ENCODE results near the gene ASB8. TPM values are rescaled to one million over a fixed set of nuclear protein-coding genes. Genes with fewer than 3 reads are reported as not detected.

The ASB8 gene
- total and polyA plus RNA-seq, 2 of the 4 experiments (the other 2 are of a cell fraction): 22.9 to 26.7 TPM

DNA sequence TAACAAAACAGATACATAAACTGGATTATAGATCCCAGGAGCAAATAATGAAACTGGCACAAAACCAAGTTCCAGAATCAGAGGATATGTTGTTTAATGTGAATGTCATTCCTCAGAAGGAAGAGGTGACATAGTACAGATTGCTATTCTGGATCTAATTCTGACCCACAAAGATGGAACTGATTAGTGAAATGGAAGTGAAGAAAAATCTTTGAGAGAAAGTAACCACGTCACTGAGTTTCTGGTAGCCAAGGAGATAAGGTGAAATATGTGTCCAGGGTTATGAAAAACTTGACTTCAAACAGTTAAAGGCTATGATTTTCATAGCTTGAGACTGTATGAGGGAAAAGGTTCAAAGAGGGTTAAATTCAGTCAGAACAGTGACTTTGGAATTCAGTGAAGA is 37.5 kb upstream of the ASB8 start:
- ATAC-seq (ENCODE audit: low read depth): no peak
- no peak overlapping the region for H2AK5ac ChIP-seq (ENCODE audit: low read depth, low read length)
- H4K5ac ChIP-seq (ENCODE audit: low read depth, low read length): no peak overlapping the region
- no peak overlapping the region for H2BK120ac ChIP-seq (ENCODE audit: low read depth, low read length)
- BruUV-seq (replicated peaks): no TSS peak
- intact Hi-C loops (cut with micrococcal nuclease) (loop anchor here (5.0 kb wide), 2 partner anchors 158 to 618 kb away; partner anchors contain the start of gene ZNF641), dilution Hi-C loops (cut with HindIII; ENCODE audit: low sequenced_read_pairs, unreplicated experiment) (no loop called here), in situ Hi-C loops (cut with MboI; ENCODE audit: low sequenced_read_pairs) (no loop called here)
- peaks cover 5% of the 10 kb centered on the region; the same call in 1 of the 2 replicates for H3K4me1 ChIP-seq (ENCODE audit: control insufficient read depth, insufficient read depth, low read length)
- no peak overlapping the region for H4K91ac ChIP-seq (ENCODE audit: insufficient read depth, low read depth, low read length)
- H3K56ac ChIP-seq (ENCODE audit: extremely low read depth, insufficient read depth, low read length): no peak overlapping the region
- H4K20me1 ChIP-seq (ENCODE audit: insufficient read depth, low read length): no peaks in the 10 kb centered on the region
- ChIA-PET CTCF (interaction anchor here (0.6 kb wide), 1 partner anchor 423 kb away, joined by 3 read pairs; no protein-coding TSS in a partner anchor), POLR2A (ENCODE audit: unreplicated experiment) (no interaction called here)
- H3K4me3 ChIP-seq (ENCODE audit: insufficient read depth, low read depth, low read length): no peak overlapping the region
- H2BK15ac ChIP-seq (ENCODE audit: low read depth, low read length): no peak overlapping the region
- peaks cover 3% of the 10 kb centered on the region; the same call in 1 of the 2 replicates for H3K9me1 ChIP-seq (ENCODE audit: insufficient read depth, low read length)
- no peak for TF ChIP-seq MAZ (IDR thresholded peaks at IDR 0.05; ENCODE audit: borderline replicate concordance, low read depth, low read length)
- no peak for TF ChIP-seq RAD21 (IDR thresholded peaks at IDR 0.05; ENCODE audit: low read length)
- no peak for TF ChIP-seq BHLHE40 (IDR thresholded peaks at IDR 0.05; ENCODE audit: low read depth, low read length)
- TF ChIP-seq RFX5 (IDR thresholded peaks at IDR 0.05; ENCODE audit: low read depth, low read length): no peak
- TF ChIP-seq, protein P1, sequence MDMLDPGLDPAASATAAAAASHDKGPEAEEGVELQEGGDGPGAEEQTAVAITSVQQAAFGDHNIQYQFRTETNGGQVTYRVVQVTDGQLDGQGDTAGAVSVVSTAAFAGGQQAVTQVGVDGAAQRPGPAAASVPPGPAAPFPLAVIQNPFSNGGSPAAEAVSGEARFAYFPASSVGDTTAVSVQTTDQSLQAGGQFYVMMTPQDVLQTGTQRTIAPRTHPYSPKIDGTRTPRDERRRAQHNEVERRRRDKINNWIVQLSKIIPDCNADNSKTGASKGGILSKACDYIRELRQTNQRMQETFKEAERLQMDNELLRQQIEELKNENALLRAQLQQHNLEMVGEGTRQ (IDR thresholded peaks at IDR 0.05; ENCODE audit: low read depth, low read length): no peak
- TF ChIP-seq NFE2L2 (IDR thresholded peaks at IDR 0.05; ENCODE audit: low read depth, low read length): no peak
- TF ChIP-seq POLR2A (IDR thresholded peaks at IDR 0.05; ENCODE audit: low read depth, low read length): no peak
- no peak for TF ChIP-seq CEBPB (IDR thresholded peaks at IDR 0.05; ENCODE audit: low read depth, low read length)
- TF ChIP-seq CHD1 (IDR thresholded peaks at IDR 0.05; ENCODE audit: low read depth, low read length): no peak
- TF ChIP-seq MAFK (IDR thresholded peaks at IDR 0.05; ENCODE audit: low read depth, low read length): no peak
- TF ChIP-seq RCOR1 (IDR thresholded peaks at IDR 0.05; ENCODE audit: insufficient replicate concordance, low read length): no peak
- TF ChIP-seq, protein P2, sequence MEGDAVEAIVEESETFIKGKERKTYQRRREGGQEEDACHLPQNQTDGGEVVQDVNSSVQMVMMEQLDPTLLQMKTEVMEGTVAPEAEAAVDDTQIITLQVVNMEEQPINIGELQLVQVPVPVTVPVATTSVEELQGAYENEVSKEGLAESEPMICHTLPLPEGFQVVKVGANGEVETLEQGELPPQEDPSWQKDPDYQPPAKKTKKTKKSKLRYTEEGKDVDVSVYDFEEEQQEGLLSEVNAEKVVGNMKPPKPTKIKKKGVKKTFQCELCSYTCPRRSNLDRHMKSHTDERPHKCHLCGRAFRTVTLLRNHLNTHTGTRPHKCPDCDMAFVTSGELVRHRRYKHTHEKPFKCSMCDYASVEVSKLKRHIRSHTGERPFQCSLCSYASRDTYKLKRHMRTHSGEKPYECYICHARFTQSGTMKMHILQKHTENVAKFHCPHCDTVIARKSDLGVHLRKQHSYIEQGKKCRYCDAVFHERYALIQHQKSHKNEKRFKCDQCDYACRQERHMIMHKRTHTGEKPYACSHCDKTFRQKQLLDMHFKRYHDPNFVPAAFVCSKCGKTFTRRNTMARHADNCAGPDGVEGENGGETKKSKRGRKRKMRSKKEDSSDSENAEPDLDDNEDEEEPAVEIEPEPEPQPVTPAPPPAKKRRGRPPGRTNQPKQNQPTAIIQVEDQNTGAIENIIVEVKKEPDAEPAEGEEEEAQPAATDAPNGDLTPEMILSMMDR (conservative IDR thresholded peaks at IDR 0.05; ENCODE audit: low read depth, low read length): no peak
- no peak for TF ChIP-seq FOS (IDR thresholded peaks at IDR 0.05; ENCODE audit: low read depth, low read length)
- TF ChIP-seq, protein P3, sequence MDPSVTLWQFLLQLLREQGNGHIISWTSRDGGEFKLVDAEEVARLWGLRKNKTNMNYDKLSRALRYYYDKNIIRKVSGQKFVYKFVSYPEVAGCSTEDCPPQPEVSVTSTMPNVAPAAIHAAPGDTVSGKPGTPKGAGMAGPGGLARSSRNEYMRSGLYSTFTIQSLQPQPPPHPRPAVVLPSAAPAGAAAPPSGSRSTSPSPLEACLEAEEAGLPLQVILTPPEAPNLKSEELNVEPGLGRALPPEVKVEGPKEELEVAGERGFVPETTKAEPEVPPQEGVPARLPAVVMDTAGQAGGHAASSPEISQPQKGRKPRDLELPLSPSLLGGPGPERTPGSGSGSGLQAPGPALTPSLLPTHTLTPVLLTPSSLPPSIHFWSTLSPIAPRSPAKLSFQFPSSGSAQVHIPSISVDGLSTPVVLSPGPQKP (IDR thresholded peaks at IDR 0.05; ENCODE audit: borderline replicate concordance, low read depth, low read length): no peak
- H3K18ac ChIP-seq (ENCODE audit: low read depth, low read length): no peak overlapping the region
- H3K27ac ChIP-seq (ENCODE audit: insufficient read depth, low read length): no peak overlapping the region
- H3K14ac ChIP-seq (replicated peaks; ENCODE audit: low read depth, low read length): no peak overlapping the region
- H3K4me2 ChIP-seq (ENCODE audit: low read depth, low read length): no peak overlapping the region
- no peak overlapping the region for H2BK20ac ChIP-seq (ENCODE audit: low read depth, low read length)
- WGBS, 2 experiments (ENCODE audit: extremely low coverage in 2 of 2, insufficient read length in 1 of 2): no CpG with 5 or more reads among the region's 1 CpG
- H3K9me3 ChIP-seq (ENCODE audit: control insufficient read depth, insufficient read depth, low read length): no peaks in the 10 kb centered on the region
- H2BK5ac ChIP-seq (ENCODE audit: low read depth, low read length, poor library complexity, severe bottlenecking): no peak overlapping the region
- H4K8ac ChIP-seq (ENCODE audit: low read depth in 2 of 2, low read length in 2 of 2): no peak overlapping the region
- peaks cover 0 to 8% of the 10 kb centered on the region in 2 experiments; a peak in 2 of 4 replicates for H3K79me1 ChIP-seq (ENCODE audit: low read depth in 1 of 2, low read length in 2 of 2)
- no peak overlapping the region for H3K23ac ChIP-seq (ENCODE audit: low read depth, low read length)
- peaks cover 15% of the 10 kb centered on the region for H3K27me3 ChIP-seq (ENCODE audit: control insufficient read depth, insufficient read depth, low read length)
- H2AK9ac ChIP-seq (replicated peaks; ENCODE audit: low read depth, low read length, poor library complexity): no peak overlapping the region
- no peak overlapping the region for H2AFZ ChIP-seq (replicated peaks; ENCODE audit: low read length, poor library complexity)
- no peak for DNase-seq
- H3K4ac ChIP-seq (ENCODE audit: low read depth, low read length): no peak overlapping the region
- H3K9ac ChIP-seq (ENCODE audit: low read depth, low read length): no peak overlapping the region
- no peaks in the 10 kb centered on the region for H3K36me3 ChIP-seq (ENCODE audit: control insufficient read depth, insufficient read depth, low read length)

Data from IMR-90 (cell line).